ENCODE results near the gene ORC2. TPM values are rescaled to one million over a fixed set of nuclear protein-coding genes. Genes with fewer than 3 reads are reported as not detected.

ORC2 gene
- polyA plus RNA-seq, 2 donors = 6.0 to 7.0 TPM

- 78 to 82% methylated on average over 12 of the region's 12 CpGs for WGBS, 2 donors
- Histone ChIP-seq H3K27ac (ENCODE audit: low read depth in 2 of 2, low read length in 1 of 2) (no peak overlapping the region), H3K4me3 (ENCODE audit: low read depth in 1 of 2, low read length in 2 of 2) (no peak overlapping the region), H3K36me3 (ENCODE audit: control insufficient read depth in 2 of 2, insufficient read depth in 2 of 2, low read length in 1 of 2) (no peaks in the 10 kb centered on the region), H3K27me3 (ENCODE audit: control insufficient read depth in 1 of 2, insufficient read depth in 2 of 2, low read length in 2 of 2) (no peaks in the 10 kb centered on the region), H3K9me3 (ENCODE audit: control insufficient read depth in 2 of 2, insufficient read depth in 1 of 2, low read depth in 1 of 2, low read length in 1 of 2) (no peaks in the 10 kb centered on the region), H3K4me1 (ENCODE audit: control insufficient read depth in 2 of 2, insufficient read depth in 2 of 2, low read length in 1 of 2) (no peaks in the 10 kb centered on the region)
These were observed 18.7 kb downstream of the ORC2 start for GRCh38 chr2:200944467-200945394.

GRCh38 chr2:200943527-200944105, 19.8 kb downstream of the ORC2 start:
- H3K27me3 ChIP-seq (ENCODE audit: control insufficient read depth in 1 of 2, insufficient read depth in 2 of 2, low read length in 2 of 2) = no peaks in the 10 kb centered on the region
- H3K36me3 ChIP-seq (ENCODE audit: control insufficient read depth in 2 of 2, insufficient read depth in 2 of 2, low read length in 1 of 2) = no peaks in the 10 kb centered on the region
- WGBS, 2 donors = 66 to 84% methylated on average over 1 of the region's 1 CpG
- H3K9me3 ChIP-seq (ENCODE audit: control insufficient read depth in 2 of 2, insufficient read depth in 1 of 2, low read depth in 1 of 2, low read length in 1 of 2) = no peaks in the 10 kb centered on the region
- H3K4me1 ChIP-seq (ENCODE audit: control insufficient read depth in 2 of 2, insufficient read depth in 2 of 2, low read length in 1 of 2) = no peaks in the 10 kb centered on the region
- no peak overlapping the region for H3K4me3 ChIP-seq (ENCODE audit: low read depth in 1 of 2, low read length in 2 of 2)
- H3K27ac ChIP-seq (ENCODE audit: low read depth in 2 of 2, low read length in 1 of 2) = no peak overlapping the region

GRCh38 chr2:200939832-200940231, 23.6 kb downstream of the ORC2 start:
- Histone ChIP-seq H3K27me3 (ENCODE audit: control insufficient read depth in 1 of 2, insufficient read depth in 2 of 2, low read length in 2 of 2) (no peaks in the 10 kb centered on the region), H3K36me3 (ENCODE audit: control insufficient read depth in 2 of 2, insufficient read depth in 2 of 2, low read length in 1 of 2) (peaks cover 0 to 3% of the 10 kb centered on the region in 2 donors), H3K4me3 (ENCODE audit: low read depth in 1 of 2, low read length in 2 of 2) (no peak overlapping the region), H3K27ac (ENCODE audit: low read depth in 2 of 2, low read length in 1 of 2) (no peak overlapping the region), H3K4me1 (ENCODE audit: control insufficient read depth in 2 of 2, insufficient read depth in 2 of 2, low read length in 1 of 2) (no peaks in the 10 kb centered on the region), H3K9me3 (ENCODE audit: control insufficient read depth in 2 of 2, insufficient read depth in 1 of 2, low read depth in 1 of 2, low read length in 1 of 2) (no peaks in the 10 kb centered on the region)
- 94 to 97% methylated on average over 1 of the region's 1 CpG for WGBS, 2 donors

- H3K36me3 ChIP-seq (ENCODE audit: control insufficient read depth in 2 of 2, insufficient read depth in 2 of 2, low read length in 1 of 2) = peaks cover 0 to 6% of the 10 kb centered on the region in 2 donors
- no peak overlapping the region for H3K27ac ChIP-seq (ENCODE audit: low read depth in 2 of 2, low read length in 1 of 2)
- no peaks in the 10 kb centered on the region for H3K4me1 ChIP-seq (ENCODE audit: control insufficient read depth in 2 of 2, insufficient read depth in 2 of 2, low read length in 1 of 2)
- H3K4me3 ChIP-seq (ENCODE audit: low read depth in 1 of 2, low read length in 2 of 2) = no peak overlapping the region
- no peaks in the 10 kb centered on the region for H3K9me3 ChIP-seq (ENCODE audit: control insufficient read depth in 2 of 2, insufficient read depth in 1 of 2, low read depth in 1 of 2, low read length in 1 of 2)
- no peaks in the 10 kb centered on the region for H3K27me3 ChIP-seq (ENCODE audit: control insufficient read depth in 1 of 2, insufficient read depth in 2 of 2, low read length in 2 of 2)
- 73 to 77% methylated on average over 3 of the region's 3 CpGs for WGBS, 2 donors
These were observed 32.4 kb downstream of the ORC2 start for GRCh38 chr2:200930947-200931626.

- Histone ChIP-seq H3K36me3 (ENCODE audit: control insufficient read depth in 2 of 2, insufficient read depth in 2 of 2, low read length in 1 of 2) (peaks cover 3 to 6% of the 10 kb centered on the region in 2 donors), H3K4me3 (ENCODE audit: low read depth in 1 of 2, low read length in 2 of 2) (no peak overlapping the region), H3K27ac (ENCODE audit: low read depth in 2 of 2, low read length in 1 of 2) (no peak overlapping the region), H3K4me1 (ENCODE audit: control insufficient read depth in 2 of 2, insufficient read depth in 2 of 2, low read length in 1 of 2) (no peaks in the 10 kb centered on the region), H3K27me3 (ENCODE audit: control insufficient read depth in 1 of 2, insufficient read depth in 2 of 2, low read length in 2 of 2) (no peaks in the 10 kb centered on the region), H3K9me3 (ENCODE audit: control insufficient read depth in 2 of 2, insufficient read depth in 1 of 2, low read depth in 1 of 2, low read length in 1 of 2) (no peaks in the 10 kb centered on the region)
- 77 to 79% methylated on average over 2 of the region's 2 CpGs for WGBS, 2 donors
These were observed 33.9 kb downstream of the ORC2 start for GRCh38 chr2:200929334-200930249.

- Histone ChIP-seq H3K27me3 (ENCODE audit: control insufficient read depth in 1 of 2, insufficient read depth in 2 of 2, low read length in 2 of 2) (no peaks in the 10 kb centered on the region), H3K36me3 (ENCODE audit: control insufficient read depth in 2 of 2, insufficient read depth in 2 of 2, low read length in 1 of 2) (peaks cover 0 to 5% of the 10 kb centered on the region in 2 donors), H3K4me1 (ENCODE audit: control insufficient read depth in 2 of 2, insufficient read depth in 2 of 2, low read length in 1 of 2) (no peaks in the 10 kb centered on the region), H3K27ac (ENCODE audit: low read depth in 2 of 2, low read length in 1 of 2) (no peak overlapping the region), H3K9me3 (ENCODE audit: control insufficient read depth in 2 of 2, insufficient read depth in 1 of 2, low read depth in 1 of 2, low read length in 1 of 2) (no peaks in the 10 kb centered on the region), H3K4me3 (ENCODE audit: low read depth in 1 of 2, low read length in 2 of 2) (no peak overlapping the region)
- 80 to 85% methylated on average over 6 of the region's 6 CpGs for WGBS, 2 donors
These were observed 41.0 kb downstream of the ORC2 start for GRCh38 chr2:200922439-200922838.

- no peaks in the 10 kb centered on the region for H3K27me3 ChIP-seq (ENCODE audit: control insufficient read depth in 1 of 2, insufficient read depth in 2 of 2, low read length in 2 of 2)
- no peak overlapping the region for H3K27ac ChIP-seq (ENCODE audit: low read depth in 2 of 2, low read length in 1 of 2)
- H3K9me3 ChIP-seq (ENCODE audit: control insufficient read depth in 2 of 2, insufficient read depth in 1 of 2, low read depth in 1 of 2, low read length in 1 of 2) = no peaks in the 10 kb centered on the region
- H3K36me3 ChIP-seq (ENCODE audit: control insufficient read depth in 2 of 2, insufficient read depth in 2 of 2, low read length in 1 of 2) = no peaks in the 10 kb centered on the region
- no peaks in the 10 kb centered on the region for H3K4me1 ChIP-seq (ENCODE audit: control insufficient read depth in 2 of 2, insufficient read depth in 2 of 2, low read length in 1 of 2)
- H3K4me3 ChIP-seq (ENCODE audit: low read depth in 1 of 2, low read length in 2 of 2) = no peak overlapping the region
These were observed 49.8 kb downstream of the ORC2 start for GRCh38 chr2:200913654-200914053.

GRCh38 chr2:200909958-200910357, 53.5 kb downstream of the ORC2 start:
- H3K36me3 ChIP-seq (ENCODE audit: control insufficient read depth in 2 of 2, insufficient read depth in 2 of 2, low read length in 1 of 2) = peaks cover 0 to 3% of the 10 kb centered on the region in 2 donors

More at GRCh38 chr2:200909958-200910357, 53.5 kb downstream of the ORC2 start:
- H3K4me3 ChIP-seq (ENCODE audit: low read depth in 1 of 2, low read length in 2 of 2) = no peak overlapping the region
- H3K4me1 ChIP-seq (ENCODE audit: control insufficient read depth in 2 of 2, insufficient read depth in 2 of 2, low read length in 1 of 2) = no peaks in the 10 kb centered on the region
- WGBS, 2 donors = 96% methylated on average over 4 of the region's 4 CpGs
- no peak overlapping the region for H3K27ac ChIP-seq (ENCODE audit: low read depth in 2 of 2, low read length in 1 of 2)
- no peaks in the 10 kb centered on the region for H3K9me3 ChIP-seq (ENCODE audit: control insufficient read depth in 2 of 2, insufficient read depth in 1 of 2, low read depth in 1 of 2, low read length in 1 of 2)
- no peaks in the 10 kb centered on the region for H3K27me3 ChIP-seq (ENCODE audit: control insufficient read depth in 1 of 2, insufficient read depth in 2 of 2, low read length in 2 of 2)
